HG02885 (cell line): Measurements from ENCODE around the gene PTPRT.

Experiments used
- ATAC-seq: cut with Tn5 transposase; IDR thresholded peaks from one replicate; pipeline ENCODE4 v1.9.1; 2021; ENCODE audit warnings: mild to moderate bottlenecking; ENCODE audit not compliant: unreplicated experiment, poor library complexity

PTPRT gene

DNA sequence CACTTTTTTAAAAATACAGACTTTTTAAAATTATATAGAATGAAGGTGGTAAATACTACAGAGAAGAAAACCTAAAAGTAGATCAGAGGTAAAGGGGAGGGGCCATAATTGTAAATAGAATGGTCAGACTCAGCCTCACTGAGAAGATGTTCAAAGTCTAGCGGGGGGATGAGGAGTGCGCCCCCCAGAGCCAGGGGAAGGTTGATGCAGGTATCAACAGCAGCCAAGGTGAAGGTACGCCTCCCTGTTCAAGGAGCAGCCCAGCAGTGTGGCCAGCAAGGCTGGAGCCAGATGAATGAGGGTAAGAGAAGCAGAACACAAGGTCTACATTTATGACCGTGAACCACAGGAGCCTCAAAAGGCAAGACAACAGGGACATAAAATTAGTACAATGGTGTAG, 204.1 kb downstream of the PTPRT start:
- ATAC-seq: no peak

GRCh38 chr20:42982218-42982617, 207.5 kb downstream of the PTPRT start:
- no peak for ATAC-seq

DNA sequence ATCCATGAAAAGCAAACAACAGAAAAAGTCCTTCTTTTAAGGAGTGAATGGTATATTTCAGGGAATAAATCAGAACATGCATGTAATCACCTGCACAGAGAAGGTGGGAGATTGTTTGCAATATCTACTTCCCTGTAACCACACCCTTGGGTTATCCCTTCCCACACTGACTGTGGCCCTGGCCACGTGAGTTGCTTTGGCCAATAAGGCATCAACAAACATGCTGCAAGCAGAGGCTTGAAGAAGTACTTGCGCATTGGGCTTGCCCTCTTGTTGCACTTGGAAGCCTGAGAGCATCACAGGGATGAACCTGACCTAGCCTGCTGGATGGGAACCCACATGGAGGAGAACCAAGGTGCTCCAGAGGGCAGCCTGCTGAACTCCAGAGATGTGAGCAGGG, 208.5 kb downstream of the PTPRT start:
- no peak for ATAC-seq

GRCh38 chr20:42979720-42980119, 210.0 kb downstream of the PTPRT start:
- ATAC-seq: no peak

DNA sequence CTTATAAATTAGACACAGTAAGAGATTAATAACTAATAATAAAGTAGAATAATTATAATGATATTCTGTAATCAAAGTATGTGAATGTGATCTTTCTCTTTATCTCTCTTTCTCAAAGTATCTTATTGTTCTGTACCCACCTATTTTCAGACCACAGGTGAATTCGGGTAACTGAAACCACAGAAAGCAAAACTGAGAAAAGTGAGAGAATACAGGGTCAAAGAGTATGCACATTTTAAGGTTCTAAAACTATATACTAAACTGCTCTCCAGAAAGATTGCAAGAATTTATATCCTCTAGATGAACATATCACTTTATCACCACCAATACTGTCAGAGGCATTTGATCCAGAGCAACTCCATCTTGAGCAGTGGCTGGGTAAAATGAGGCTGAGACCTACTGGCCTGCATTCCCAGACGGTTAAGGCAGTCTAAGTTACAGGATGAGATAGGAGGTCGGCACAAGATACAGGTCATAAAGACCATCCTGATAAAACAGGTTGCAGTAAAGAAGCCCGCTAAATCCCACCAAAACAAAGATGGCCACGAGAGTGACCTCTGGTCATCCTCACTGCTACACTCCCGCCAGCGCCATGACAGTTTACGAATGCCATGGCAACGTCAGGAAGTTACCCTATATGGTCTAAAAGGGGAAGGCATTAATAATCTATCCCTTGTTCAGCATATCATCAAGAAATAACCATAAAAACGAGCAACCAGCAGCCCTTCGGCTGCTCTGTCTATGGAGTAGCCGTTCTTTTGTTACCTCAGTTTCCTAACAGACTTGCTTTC, 211.3 kb downstream of the PTPRT start:
- ATAC-seq: no peak

- no peak for ATAC-seq
Observed at GRCh38 chr20:42975974-42976373, 213.7 kb downstream of the PTPRT start.

- ATAC-seq: no peak
Observed at GRCh38 chr20:42974347-42974746, 215.4 kb downstream of the PTPRT start.

DNA sequence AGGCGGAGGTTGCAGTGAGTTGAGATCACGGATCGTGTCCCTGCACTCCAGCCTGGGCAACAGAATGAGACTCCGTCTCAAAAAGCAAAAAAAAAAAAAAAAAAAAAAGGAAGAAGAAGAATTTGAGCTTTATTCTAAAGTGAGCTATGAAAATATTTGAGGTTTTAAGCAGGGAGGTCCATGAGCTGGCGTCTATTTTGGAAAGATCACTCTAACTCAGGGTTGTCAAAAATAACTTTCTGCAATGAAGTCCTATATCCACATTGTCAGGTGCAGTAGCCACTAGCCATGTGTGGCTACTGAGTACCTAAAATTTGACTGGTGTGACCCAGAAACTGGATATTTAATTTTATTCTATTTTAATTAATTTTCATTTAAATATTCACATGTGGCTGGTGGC, 217.1 kb downstream of the PTPRT start:
- ATAC-seq: no peak

DNA sequence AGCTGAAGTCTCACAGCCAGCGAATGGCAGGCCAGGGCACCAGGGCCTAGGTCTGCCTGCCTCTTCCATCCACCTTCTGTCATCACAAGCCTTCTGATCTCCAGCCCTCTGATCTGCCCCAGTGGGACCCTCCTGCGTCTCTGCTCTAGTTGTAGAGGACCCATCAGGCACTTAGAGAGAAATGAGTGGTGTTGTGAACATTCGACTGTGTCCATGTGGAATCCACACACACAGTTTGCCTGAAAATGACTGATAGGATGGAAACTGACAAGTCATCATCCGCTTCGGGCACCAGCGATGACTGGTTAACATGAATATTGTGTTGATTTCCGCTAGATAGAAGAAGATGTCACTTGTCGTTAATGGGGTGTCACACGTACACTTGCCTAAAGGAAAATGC, 221.0 kb downstream of the PTPRT start:
- no peak for ATAC-seq

DNA sequence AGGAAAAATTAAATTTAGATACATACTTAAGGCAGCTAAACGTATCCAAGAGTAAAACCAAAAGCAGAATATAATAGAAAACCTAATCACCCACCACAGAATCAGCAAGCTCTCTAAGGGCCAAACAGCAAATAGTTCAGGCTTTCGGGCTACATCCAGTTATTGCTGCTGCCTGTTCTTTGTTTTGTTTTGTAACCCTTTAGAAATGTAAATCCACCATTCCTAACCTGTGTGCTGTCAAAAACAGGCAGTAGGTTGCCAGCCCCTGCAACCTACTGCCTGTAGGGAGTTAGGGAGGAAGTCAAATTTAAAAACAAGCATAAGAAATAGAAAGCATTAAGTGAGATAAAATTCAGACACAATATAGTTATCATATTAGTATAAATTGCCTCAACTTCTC, 225.9 kb downstream of the PTPRT start:
- no peak for ATAC-seq

DNA sequence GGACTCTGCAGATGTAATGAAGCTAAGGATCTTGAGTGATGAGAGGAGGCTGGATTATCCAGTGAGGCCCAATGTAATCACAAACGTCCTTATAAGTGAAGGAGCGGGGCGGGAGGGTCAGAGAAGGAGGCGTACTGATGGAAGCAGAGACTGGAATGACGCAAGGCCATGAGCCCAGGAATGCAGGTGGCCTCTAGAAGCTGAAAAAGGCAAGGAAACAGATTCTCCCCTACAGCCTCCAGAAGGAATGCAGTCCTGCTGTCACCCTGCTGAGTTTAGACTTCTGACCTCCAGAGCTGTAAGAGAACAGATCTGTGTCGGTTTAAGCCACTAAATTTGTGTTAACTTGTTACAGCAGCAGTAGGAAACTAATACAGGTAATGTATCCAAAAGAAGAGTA, 227.9 kb downstream of the PTPRT start:
- ATAC-seq: no peak

DNA sequence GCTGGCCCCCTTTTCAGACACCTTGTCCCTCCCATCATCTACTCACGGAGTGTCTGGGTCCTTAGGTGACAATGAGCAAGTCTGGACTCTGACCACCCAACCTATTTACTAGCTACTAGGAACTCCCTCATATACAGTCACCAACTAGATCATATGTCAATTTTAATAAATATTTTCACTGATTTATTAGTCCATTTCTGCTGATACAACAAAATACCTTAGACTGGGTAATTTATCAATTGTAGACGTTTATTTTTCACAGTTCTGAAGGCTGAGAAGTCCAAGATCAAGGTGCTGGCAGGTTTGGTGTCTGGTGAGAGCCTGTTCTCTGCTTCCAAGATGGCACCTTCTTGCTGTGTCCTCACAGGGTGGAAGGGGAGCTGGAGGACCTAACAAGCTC, 229.7 kb downstream of the PTPRT start:
- no peak for ATAC-seq

DNA sequence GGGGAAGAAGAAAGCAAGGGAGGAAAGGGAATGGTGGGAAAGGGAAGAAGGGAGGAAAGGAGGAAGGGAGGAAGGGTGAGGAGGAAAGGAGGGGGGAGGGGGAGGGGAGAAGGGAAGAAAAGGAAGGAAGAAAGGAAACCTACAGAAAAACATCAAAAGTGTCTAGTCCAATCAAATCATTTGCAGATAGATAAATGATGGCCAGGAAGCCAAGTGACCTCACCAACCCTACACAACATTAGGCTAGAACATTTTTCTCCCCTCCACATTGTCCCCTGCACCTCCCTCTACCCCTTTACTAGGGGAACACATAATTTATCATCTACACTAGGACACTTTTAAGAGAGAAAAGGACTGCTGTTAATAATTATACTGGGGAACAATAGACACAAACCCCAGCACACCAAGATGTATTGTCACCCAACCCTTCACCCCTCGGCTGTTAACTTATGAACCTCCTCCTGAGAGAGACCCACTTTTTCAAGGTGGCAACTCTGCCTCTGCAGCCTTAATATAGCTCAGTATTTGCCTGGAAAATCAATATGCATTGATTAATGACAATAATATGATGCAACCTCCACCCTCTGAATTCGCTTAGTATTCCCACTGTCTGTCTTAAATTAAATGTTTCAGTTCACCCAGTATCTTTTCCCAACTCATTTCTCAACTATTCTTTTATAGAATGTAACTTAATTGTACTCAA, 231.2 kb downstream of the PTPRT start:
- ATAC-seq: no peak

GRCh38 chr20:42957704-42958095, 232.0 kb downstream of the PTPRT start:
- ATAC-seq: no peak

- no peak for ATAC-seq
Observed at GRCh38 chr20:42957018-42957703, 232.5 kb downstream of the PTPRT start.

DNA sequence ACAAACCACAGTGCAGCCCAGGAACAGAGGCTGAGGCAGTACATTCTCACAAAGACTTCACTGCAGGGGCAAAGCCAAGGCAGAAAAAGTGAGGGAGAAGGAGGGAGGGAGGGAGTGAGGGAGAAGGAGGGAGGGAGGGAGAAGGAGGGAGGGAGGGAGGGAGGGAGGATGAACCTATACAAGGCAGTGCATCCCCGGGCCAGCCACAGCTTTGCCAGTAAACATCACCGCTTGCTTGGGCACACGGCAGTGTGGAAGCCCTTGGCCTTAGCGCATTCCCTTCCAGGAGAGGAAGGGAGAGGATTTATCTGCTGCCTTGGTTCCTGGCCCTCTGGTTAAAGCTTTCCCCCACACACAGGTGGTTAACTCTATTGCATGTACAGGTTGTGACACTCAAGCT, 234.0 kb downstream of the PTPRT start:
- no peak for ATAC-seq

GRCh38 chr20:42954951-42955350, 234.8 kb downstream of the PTPRT start:
- ATAC-seq: no peak

GRCh38 chr20:42949950-42950349, 239.8 kb downstream of the PTPRT start:
- ATAC-seq: no peak

DNA sequence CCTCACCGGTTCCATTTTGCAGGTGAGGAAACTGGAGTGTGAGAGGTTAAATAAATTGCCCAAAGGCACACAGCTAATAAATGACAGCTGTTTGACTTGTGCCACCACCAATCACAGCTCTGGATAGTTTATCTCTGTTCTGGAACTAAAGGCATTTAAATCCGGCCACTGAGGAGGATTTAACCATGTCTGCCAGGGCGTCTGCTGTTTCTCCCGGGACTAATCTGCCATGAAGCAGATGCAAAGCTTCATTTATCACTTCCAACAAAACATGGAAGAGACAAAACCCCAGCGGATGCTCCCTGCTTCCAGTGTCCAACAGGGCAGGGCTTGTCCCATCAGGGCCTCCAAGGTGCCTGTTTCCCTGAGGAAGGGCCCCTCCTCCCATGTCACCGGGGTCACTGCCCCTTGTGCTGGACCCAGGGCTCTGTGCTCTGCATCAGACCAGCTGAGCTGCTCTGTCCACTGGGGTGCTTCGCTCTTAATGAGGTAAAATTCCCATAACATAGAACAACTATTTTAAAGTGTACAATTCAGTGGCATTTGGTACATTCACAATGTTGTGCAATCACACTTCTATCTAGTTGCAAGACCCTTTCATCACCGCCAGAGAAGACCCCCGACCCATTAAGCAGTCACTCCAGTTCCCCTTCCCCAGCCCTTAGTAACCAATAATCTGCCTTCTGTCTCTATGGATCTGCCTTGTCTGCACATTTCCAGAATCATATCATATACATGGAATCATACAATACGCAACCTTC, 244.3 kb downstream of the PTPRT start:
- ATAC-seq: no peak

DNA sequence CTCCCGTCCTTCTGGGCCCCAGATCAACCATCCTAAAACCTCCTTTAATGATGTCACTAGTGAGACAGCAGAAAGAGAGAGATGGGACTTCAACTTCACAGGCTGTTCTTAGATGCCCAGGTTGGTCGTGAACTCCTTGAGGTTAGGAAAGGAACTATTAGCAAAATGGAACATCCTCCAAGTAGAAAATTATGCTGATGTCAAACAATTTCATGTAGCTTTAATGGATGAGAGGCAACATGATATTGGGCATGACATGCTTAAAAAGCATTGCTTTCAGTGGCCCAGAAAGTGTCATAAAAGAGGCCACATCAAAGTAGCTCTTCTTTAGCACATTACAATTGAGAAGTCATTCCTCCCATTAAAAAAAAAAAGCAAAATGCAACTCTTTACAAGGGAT, 248.1 kb downstream of the PTPRT start:
- no peak for ATAC-seq
